Prostate gland (tissue), 2 donors: ENCODE results near the gene RPP30.

Source experiments
- POLR2A ChIP-seq: fragments of 450-650 bp; IDR thresholded peaks from one replicate; pipeline ENCODE4 v1.6.1; 2016; ENCODE audit warnings: antibody characterized with exemption, mild to moderate bottlenecking
- TF ChIP-seq, protein P1 (sequence below), 4 experiments: fragments of 200-600 bp in 2 of 4; fragments of 450-650 bp in 2 of 4; sonication (generic) in 2 of 4; IDR thresholded peaks; 1 replicate in 3 of 4; 2 replicates in 1 of 4; pipeline ENCODE4 v1.5.1; 2016 to 2019; ENCODE audit warnings: antibody characterized with exemption in 4 of 4, mild to moderate bottlenecking in 2 of 4, moderate library complexity in 2 of 4

GRCh38 chr10:90832111-90832510 lies 39.7 kb upstream of the RPP30 start:
- TF ChIP-seq, protein P1, sequence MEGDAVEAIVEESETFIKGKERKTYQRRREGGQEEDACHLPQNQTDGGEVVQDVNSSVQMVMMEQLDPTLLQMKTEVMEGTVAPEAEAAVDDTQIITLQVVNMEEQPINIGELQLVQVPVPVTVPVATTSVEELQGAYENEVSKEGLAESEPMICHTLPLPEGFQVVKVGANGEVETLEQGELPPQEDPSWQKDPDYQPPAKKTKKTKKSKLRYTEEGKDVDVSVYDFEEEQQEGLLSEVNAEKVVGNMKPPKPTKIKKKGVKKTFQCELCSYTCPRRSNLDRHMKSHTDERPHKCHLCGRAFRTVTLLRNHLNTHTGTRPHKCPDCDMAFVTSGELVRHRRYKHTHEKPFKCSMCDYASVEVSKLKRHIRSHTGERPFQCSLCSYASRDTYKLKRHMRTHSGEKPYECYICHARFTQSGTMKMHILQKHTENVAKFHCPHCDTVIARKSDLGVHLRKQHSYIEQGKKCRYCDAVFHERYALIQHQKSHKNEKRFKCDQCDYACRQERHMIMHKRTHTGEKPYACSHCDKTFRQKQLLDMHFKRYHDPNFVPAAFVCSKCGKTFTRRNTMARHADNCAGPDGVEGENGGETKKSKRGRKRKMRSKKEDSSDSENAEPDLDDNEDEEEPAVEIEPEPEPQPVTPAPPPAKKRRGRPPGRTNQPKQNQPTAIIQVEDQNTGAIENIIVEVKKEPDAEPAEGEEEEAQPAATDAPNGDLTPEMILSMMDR (IDR thresholded peaks at IDR 0.05): no peak
- TF ChIP-seq POLR2A: no peak
